Measurements from ENCODE around the gene IL17RB. TPM values are rescaled to one million over a fixed set of nuclear protein-coding genes. Genes with fewer than 3 reads are reported as not detected.

Gene IL17RB, protein sequence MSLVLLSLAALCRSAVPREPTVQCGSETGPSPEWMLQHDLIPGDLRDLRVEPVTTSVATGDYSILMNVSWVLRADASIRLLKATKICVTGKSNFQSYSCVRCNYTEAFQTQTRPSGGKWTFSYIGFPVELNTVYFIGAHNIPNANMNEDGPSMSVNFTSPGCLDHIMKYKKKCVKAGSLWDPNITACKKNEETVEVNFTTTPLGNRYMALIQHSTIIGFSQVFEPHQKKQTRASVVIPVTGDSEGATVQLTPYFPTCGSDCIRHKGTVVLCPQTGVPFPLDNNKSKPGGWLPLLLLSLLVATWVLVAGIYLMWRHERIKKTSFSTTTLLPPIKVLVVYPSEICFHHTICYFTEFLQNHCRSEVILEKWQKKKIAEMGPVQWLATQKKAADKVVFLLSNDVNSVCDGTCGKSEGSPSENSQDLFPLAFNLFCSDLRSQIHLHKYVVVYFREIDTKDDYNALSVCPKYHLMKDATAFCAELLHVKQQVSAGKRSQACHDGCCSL
- 0.91 and 1.2 TPM in 2 replicates for total RNA-seq

DNA sequence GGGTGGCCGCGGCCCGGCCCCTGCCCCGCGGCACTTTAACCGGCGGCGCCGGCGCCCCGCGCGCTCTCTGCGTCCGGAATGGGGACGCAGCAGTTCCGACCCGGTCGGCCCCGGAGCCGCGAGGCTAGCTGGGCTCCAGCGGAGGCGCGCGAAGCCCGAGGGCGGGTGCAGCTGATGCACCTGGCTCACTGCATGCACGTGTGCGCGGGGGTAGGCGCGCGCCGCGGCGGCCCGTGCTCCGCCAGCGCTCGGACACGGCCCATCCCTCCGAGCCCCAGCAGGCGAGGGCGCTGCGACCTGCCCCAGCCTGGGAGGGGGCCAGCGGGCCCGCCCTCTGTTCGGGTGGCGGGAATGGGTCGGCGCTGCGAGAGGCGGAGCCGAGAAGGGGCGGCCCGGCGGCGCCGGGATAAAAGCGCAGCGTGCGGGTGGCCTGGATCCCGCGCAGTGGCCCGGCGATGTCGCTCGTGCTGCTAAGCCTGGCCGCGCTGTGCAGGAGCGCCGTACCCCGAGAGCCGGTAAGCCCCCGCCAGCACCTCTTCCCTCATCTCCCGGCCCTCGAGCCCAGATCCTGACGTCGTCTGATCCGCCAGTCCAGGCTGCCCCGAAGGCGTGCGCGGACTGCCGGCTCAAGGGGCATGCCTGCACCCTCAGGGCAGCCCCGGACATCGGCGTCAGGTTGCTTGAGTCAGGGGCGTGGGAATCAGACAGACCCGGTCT is at the start of gene IL17RB, which contains the start of gene CHDH:
Gene IL17RB (plus strand): TSS at position 435 of the 717 bp plus-strand sequence. CDS start 21 bp downstream, at position 456.
Gene CHDH (minus strand): TSS at position 286 of the 717 bp plus-strand sequence. CDS start 22,411 bp downstream, outside the sequence.
- H3K27ac Mint-ChIP-seq: no peak within 1 kb of the TSS
- peak; percentile 2 for DNase-seq (ENCODE audit: low spot score)
- no peaks in the 10 kb centered on the region for H3K36me3 Mint-ChIP-seq (ENCODE audit: low read depth)

GRCh38 chr3:53798144-53798543 is 48.2 kb upstream of the IL17RB start:
- peaks cover 18% of the 10 kb centered on the region for H3K27me3 Mint-ChIP-seq (ENCODE audit: insufficient read depth)
- no peak overlapping the region for H3K4me3 Mint-ChIP-seq
- H3K27ac Mint-ChIP-seq: no peak overlapping the region
- H3K9me3 Mint-ChIP-seq: no peaks in the 10 kb centered on the region
- DNase-seq (ENCODE audit: low spot score): no peak
- intact Hi-C loops (cut with micrococcal nuclease): no loop called here
- no peaks in the 10 kb centered on the region for H3K36me3 Mint-ChIP-seq (ENCODE audit: low read depth)
- H3K4me1 Mint-ChIP-seq (ENCODE audit: low read depth): no peaks in the 10 kb centered on the region

More for the DNA sequence above, at the start of gene IL17RB, which contains the start of gene CHDH:
- peak within 1 kb of the TSS; percentile 69 for H3K4me3 Mint-ChIP-seq
- no peaks in the 10 kb centered on the region for H3K4me1 Mint-ChIP-seq (ENCODE audit: low read depth)
- H3K27me3 Mint-ChIP-seq (ENCODE audit: insufficient read depth): peaks cover 48% of the 10 kb centered on the region
- intact Hi-C loops (cut with micrococcal nuclease): no loop called here
- H3K9me3 Mint-ChIP-seq: no peaks in the 10 kb centered on the region

DNA sequence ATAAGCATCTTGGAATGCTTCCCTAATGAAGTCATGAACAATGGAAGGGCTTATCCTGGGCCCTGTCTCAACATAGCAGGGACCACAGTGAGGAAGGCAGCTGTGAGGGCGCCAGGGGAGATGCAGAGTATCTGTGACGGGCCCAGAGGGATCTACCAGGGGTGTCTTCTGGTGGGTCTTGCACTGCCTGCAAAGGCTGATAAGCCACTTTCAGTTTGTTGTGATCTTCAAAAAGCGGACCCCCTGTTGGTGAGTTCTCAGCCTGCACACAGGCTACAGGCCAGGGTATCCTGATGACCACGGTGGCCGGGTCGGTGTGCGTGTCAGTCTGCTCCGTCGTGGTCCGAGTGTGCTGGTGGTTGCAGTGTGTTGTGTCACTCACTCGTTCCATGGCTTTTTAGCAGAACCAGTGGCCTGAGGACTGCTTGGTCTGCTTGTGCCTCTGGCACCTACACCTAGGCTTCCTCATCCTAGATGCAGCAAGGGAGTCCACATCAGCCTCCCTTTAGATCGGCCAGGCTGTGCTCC is 47.0 kb upstream of the IL17RB start:
- Mint-ChIP-seq H3K36me3 (ENCODE audit: low read depth) (no peaks in the 10 kb centered on the region), H3K27ac (no peak overlapping the region), H3K4me3 (no peak overlapping the region), H3K27me3 (ENCODE audit: insufficient read depth) (peaks cover 14% of the 10 kb centered on the region), H3K4me1 (ENCODE audit: low read depth) (no peaks in the 10 kb centered on the region), H3K9me3 (no peaks in the 10 kb centered on the region)
- no peak for DNase-seq (ENCODE audit: low spot score)
- intact Hi-C loops (cut with micrococcal nuclease): no loop called here

DNA sequence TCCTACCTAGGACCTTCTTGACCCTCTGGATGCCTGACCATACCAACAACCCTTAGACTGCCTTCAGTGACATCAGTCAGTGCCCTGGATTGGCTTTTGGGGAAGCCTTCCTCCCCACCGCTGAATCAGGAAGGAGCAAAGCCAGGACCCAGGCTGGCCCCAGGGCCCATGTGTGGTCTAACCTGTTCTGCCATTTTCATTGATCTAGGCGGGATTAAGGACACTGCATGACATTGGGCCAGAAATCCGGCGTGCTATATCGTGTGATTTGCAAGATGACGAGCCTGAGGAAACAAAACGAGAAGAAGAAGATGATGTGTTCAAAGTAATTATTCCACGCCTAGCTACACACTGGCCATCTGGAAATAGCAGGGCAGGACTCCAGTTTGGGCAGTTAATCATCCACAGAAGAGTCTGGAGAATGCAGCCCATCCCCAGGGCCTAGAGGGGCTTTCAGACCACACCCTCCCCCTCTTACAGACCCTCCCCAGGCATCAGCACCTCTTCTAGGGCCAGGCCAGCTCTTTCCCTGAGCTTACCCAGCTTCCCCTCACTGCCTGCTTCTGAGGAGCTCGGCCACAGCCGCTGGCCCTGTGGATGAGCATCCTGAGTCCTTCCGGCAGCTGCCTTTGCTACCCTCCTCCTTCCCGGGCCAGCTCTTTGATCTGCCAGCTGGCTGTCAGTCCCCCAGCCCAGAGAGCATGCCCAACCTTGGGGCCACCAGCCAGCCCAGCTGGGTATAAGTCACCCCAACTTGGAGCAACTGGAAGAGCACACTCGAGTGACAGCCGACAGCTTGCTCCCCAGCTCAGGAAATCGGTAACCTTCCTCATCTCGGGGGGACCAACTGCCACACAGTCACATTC is 46.1 kb upstream of the IL17RB start:
- intact Hi-C loops (cut with micrococcal nuclease): no loop called here
- H3K27ac Mint-ChIP-seq: no peak overlapping the region
- no peak for DNase-seq (ENCODE audit: low spot score)
- no peaks in the 10 kb centered on the region for H3K9me3 Mint-ChIP-seq
- peaks cover 9% of the 10 kb centered on the region for H3K27me3 Mint-ChIP-seq (ENCODE audit: insufficient read depth)
- no peak overlapping the region for H3K4me3 Mint-ChIP-seq
- no peaks in the 10 kb centered on the region for H3K4me1 Mint-ChIP-seq (ENCODE audit: low read depth)
- no peaks in the 10 kb centered on the region for H3K36me3 Mint-ChIP-seq (ENCODE audit: low read depth)

GRCh38 chr3:53801319-53801718 is 45.0 kb upstream of the IL17RB start:
- intact Hi-C loops (cut with micrococcal nuclease): no loop called here
- no peak for DNase-seq (ENCODE audit: low spot score)
- Mint-ChIP-seq H3K4me1 (ENCODE audit: low read depth) (no peaks in the 10 kb centered on the region), H3K9me3 (no peaks in the 10 kb centered on the region), H3K36me3 (ENCODE audit: low read depth) (no peaks in the 10 kb centered on the region), H3K27me3 (ENCODE audit: insufficient read depth) (peaks cover 6% of the 10 kb centered on the region), H3K27ac (no peak overlapping the region), H3K4me3 (no peak overlapping the region)

DNA sequence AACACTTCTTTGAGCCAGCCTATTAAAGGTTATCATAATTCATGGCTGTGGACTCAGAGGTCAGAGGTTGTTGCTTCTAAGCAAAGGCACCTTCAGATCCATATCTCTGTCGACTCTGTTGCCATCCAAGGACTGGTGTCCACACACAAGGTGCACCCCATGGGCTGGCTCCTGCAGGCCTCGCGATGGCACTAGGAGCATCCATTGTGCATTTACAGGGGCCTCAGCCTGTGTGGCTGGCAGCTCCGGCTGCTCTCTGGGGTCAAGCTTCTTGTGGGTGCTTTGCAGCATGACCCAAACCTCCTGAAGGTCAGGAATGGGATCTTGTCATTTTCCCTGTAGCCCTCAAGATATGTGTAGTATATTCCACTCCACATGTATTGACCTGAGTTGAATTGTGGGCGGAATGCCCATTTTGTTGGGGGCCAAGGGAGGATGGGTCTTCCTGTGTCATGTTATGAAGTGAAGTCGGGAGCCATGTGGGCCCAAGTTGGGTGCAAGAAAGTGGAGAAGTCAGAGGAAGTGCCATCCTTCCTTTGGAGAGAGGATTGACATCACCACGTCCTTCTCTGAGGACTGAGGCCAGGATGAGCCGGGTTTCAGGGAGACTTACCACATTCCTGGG is 44.0 kb upstream of the IL17RB start:
- DNase-seq (ENCODE audit: low spot score): no peak
- H3K9me3 Mint-ChIP-seq: no peaks in the 10 kb centered on the region
- intact Hi-C loops (cut with micrococcal nuclease): no loop called here

GRCh38 chr3:53803124-53803815 is 43.1 kb upstream of the IL17RB start:
- H3K27ac Mint-ChIP-seq: no peak overlapping the region
- intact Hi-C loops (cut with micrococcal nuclease): no loop called here
- H3K36me3 Mint-ChIP-seq (ENCODE audit: low read depth): no peaks in the 10 kb centered on the region
- no peak for DNase-seq (ENCODE audit: low spot score)
- H3K4me1 Mint-ChIP-seq (ENCODE audit: low read depth): peaks cover 5% of the 10 kb centered on the region
- H3K4me3 Mint-ChIP-seq: no peak overlapping the region
- H3K9me3 Mint-ChIP-seq: no peaks in the 10 kb centered on the region
- peaks cover 3% of the 10 kb centered on the region for H3K27me3 Mint-ChIP-seq (ENCODE audit: insufficient read depth)

More for the DNA sequence above, 44.0 kb upstream of the IL17RB start:
- Mint-ChIP-seq H3K4me3 (no peak overlapping the region), H3K27me3 (ENCODE audit: insufficient read depth) (peaks cover 5% of the 10 kb centered on the region), H3K36me3 (ENCODE audit: low read depth) (no peaks in the 10 kb centered on the region), H3K4me1 (ENCODE audit: low read depth) (peaks cover 5% of the 10 kb centered on the region), H3K27ac (no peak overlapping the region)

DNA sequence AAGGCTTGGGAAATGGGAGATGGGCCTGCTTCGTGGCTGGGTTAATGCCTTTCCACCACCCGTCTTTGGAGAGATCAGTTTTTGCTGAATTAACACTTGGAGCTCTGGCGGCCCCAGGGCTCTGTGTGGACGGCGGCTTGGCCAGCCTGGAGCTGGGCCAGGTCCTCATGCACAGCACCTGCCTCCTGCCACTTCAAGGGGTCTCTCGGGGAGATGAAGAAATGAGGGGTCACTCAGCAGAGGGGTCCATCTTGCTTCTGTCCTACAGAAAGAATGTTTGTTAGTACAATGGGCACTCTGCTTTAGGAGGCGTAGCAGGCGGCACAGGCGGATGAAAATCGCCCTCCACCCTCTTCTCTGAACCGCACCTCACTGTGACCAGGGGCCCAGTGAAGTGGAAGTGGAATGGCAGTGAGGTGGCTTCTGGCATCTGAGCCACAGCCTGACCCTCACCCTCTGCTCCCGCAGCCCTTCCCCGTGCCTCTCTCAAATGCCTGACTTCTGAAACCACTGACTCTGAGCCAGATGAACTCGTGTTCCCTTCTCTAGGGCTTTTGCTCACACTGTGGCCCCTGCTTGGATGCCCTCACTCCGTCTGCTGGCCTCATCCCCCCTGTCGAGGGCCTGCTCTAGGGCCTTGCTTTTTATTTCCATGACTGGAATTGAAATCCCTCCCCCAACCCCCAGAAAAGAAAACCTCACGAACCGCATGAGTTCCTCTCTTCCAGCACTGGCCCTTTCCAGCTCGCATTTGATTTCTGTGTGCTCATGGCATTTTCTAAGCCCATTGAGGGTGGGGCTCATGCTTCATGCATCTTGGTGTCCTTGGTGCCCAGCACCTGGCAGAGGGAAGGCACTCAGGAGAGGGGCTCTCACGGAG is 42.3 kb upstream of the IL17RB start:
- Mint-ChIP-seq H3K9me3 (no peaks in the 10 kb centered on the region), H3K27me3 (ENCODE audit: insufficient read depth) (no peaks in the 10 kb centered on the region), H3K36me3 (ENCODE audit: low read depth) (no peaks in the 10 kb centered on the region), H3K4me1 (ENCODE audit: low read depth) (peaks cover 5% of the 10 kb centered on the region), H3K27ac (no peak overlapping the region), H3K4me3 (no peak overlapping the region)
- no peak for DNase-seq (ENCODE audit: low spot score)
- intact Hi-C loops (cut with micrococcal nuclease): no loop called here

DNA sequence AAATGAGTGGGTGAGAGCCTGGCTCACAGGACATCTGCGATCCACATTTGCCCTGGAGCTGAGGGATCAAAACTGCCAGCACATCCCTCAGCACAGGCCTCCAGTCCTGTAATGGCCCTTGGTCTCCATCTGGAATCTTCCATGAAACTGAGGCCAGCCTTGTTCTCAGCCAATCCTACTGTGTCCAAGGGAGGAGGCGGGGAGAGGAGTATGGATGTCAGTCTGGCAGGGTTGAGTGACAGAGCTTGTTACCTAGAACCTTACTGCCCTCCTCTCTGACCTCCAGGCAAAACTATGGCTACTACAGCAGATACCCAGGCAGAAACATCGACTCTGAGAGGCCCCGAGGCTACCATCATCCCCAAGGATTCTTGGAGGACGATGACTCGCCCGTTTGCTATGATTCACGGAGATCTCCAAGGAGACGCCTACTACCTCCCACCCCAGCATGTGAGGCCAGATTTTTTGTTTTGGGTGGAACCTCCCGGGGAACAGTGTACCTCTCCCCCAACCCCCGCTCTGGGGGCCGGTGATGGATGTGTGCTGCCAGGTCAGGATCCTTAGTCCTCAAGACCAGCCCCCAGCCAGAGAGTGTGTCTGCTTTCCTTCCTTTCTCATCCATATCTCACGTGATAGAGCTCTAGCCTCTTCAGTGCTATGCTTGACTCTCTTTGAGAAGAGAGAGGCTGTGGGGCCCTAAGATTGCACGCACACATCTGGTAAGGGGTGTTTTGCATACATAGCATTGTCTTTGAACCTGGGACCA is 41.5 kb upstream of the IL17RB start:
- intact Hi-C loops (cut with micrococcal nuclease): no loop called here
- Mint-ChIP-seq H3K9me3 (no peaks in the 10 kb centered on the region), H3K4me3 (no peak overlapping the region), H3K4me1 (ENCODE audit: low read depth) (peaks cover 5% of the 10 kb centered on the region), H3K36me3 (ENCODE audit: low read depth) (no peaks in the 10 kb centered on the region), H3K27ac (no peak overlapping the region), H3K27me3 (ENCODE audit: insufficient read depth) (no peaks in the 10 kb centered on the region)
- DNase-seq (ENCODE audit: low spot score): no peak

- Mint-ChIP-seq H3K9me3 (no peaks in the 10 kb centered on the region), H3K27ac (no peak overlapping the region), H3K27me3 (ENCODE audit: insufficient read depth) (no peaks in the 10 kb centered on the region), H3K4me3 (no peak overlapping the region), H3K36me3 (ENCODE audit: low read depth) (no peaks in the 10 kb centered on the region), H3K4me1 (ENCODE audit: low read depth) (peaks cover 5% of the 10 kb centered on the region)
- no peak for DNase-seq (ENCODE audit: low spot score)
- intact Hi-C loops (cut with micrococcal nuclease): no loop called here
Observed at GRCh38 chr3:53805463-53806159, 40.8 kb upstream of the IL17RB start.
